ENCODE data around the gene PPIL6. TPM values are rescaled to one million over a fixed set of nuclear protein-coding genes. Genes with fewer than 3 reads are reported as not detected.

The PPIL6 gene
- polyA plus RNA-seq, 1 of the 3 experiments (the other 2 are of a cell fraction), result 1.1 TPM

GRCh38 chr6:109451376-109451775 is 10.9 kb upstream of the PPIL6 start:
- Histone ChIP-seq H4K20me1 (ENCODE audit: insufficient read depth) (no peaks in the 10 kb centered on the region), H3K36me3 (replicated peaks in 1 of 2; ENCODE audit: control insufficient read depth in 1 of 2, insufficient read depth in 2 of 2, low read length in 1 of 2) (peaks cover 10 to 29% of the 10 kb centered on the region in 2 experiments), H3K4me2 (no peak overlapping the region), H3F3A (replicated peaks; ENCODE audit: insufficient read depth) (no peaks in the 10 kb centered on the region), H3K9me2 (no peaks in the 10 kb centered on the region), H3K79me2 (ENCODE audit: insufficient read depth) (peaks cover 26% of the 10 kb centered on the region; the same call in 1 of the 2 replicates), H2AFZ (ENCODE audit: low read depth) (no peak overlapping the region), H3K27me3 (ENCODE audit: insufficient read depth) (no peaks in the 10 kb centered on the region), H3K4me3 (ENCODE audit: low read depth in 2 of 2, low read length in 1 of 2) (no peak overlapping the region), H3K9me3 (no peaks in the 10 kb centered on the region), H3K27ac (ENCODE audit: low read depth in 2 of 2, low read length in 1 of 2) (no peak overlapping the region), H3K4me1 (ENCODE audit: control insufficient read depth in 1 of 2, insufficient read depth in 2 of 2, low read depth in 1 of 2, low read length in 1 of 2) (peaks cover 0 to 18% of the 10 kb centered on the region in 2 experiments; a peak in 2 of 4 replicates), H3K9ac (no peak overlapping the region)
- TF ChIP-seq SMC3 (IDR thresholded peaks at IDR 0.05; ENCODE audit: low read depth, low read length) (no peak), RXRA (IDR thresholded peaks at IDR 0.05; ENCODE audit: borderline replicate concordance, low read depth) (no peak), PBX3 (IDR thresholded peaks at IDR 0.05) (no peak), EP300 (IDR thresholded peaks at IDR 0.05; ENCODE audit: borderline replicate concordance in 1 of 2, low read depth in 1 of 2, low read length in 1 of 2) (no peak), YY1 (IDR thresholded peaks at IDR 0.05; ENCODE audit: low read depth) (no peak), ELF1 (IDR thresholded peaks at IDR 0.05) (no peak), MXI1 (IDR thresholded peaks at IDR 0.05; ENCODE audit: low read depth, low read length) (no peak), REST (IDR thresholded peaks at IDR 0.05; ENCODE audit: low read depth, low read length) (no peak)
- WGBS (ENCODE audit: low lambda C conversion rate), result 100% methylated on average over 1 of the region's 7 CpGs
- POLR2A ChIA-PET, result interaction anchor here (1.6 kb wide), 1 partner anchor 10 kb away, joined by 5 read pairs; the partner anchor contains the start of gene SMPD2
- CTCF ChIA-PET, result interaction anchor here (0.6 to 5.9 kb wide), 3 partner anchors 10 to 918 kb away, joined by 3 to 47 read pairs (median 12); partner anchors contain the start of genes PPIL6 and SMPD2
- DNase-seq, result no peak

GRCh38 chr6:109450801-109451200 is 10.4 kb upstream of the PPIL6 start:
- Histone ChIP-seq H3F3A (replicated peaks; ENCODE audit: insufficient read depth) (no peaks in the 10 kb centered on the region), H3K79me2 (ENCODE audit: insufficient read depth) (peaks cover 21% of the 10 kb centered on the region; the same call in 1 of the 2 replicates), H3K9me3 (no peaks in the 10 kb centered on the region), H4K20me1 (ENCODE audit: insufficient read depth) (no peaks in the 10 kb centered on the region), H3K4me2 (no peak overlapping the region), H3K4me3 (ENCODE audit: low read depth in 2 of 2, low read length in 1 of 2) (no peak overlapping the region), H3K4me1 (ENCODE audit: control insufficient read depth in 1 of 2, insufficient read depth in 2 of 2, low read depth in 1 of 2, low read length in 1 of 2) (peaks cover 0 to 15% of the 10 kb centered on the region in 2 experiments; a peak in 1 of 4 replicates), H3K27me3 (ENCODE audit: insufficient read depth) (no peaks in the 10 kb centered on the region), H3K27ac (ENCODE audit: low read depth in 2 of 2, low read length in 1 of 2) (no peak overlapping the region), H3K36me3 (replicated peaks in 1 of 2; ENCODE audit: control insufficient read depth in 1 of 2, insufficient read depth in 2 of 2, low read length in 1 of 2) (peaks cover 10 to 35% of the 10 kb centered on the region in 2 experiments), H2AFZ (ENCODE audit: low read depth) (no peak overlapping the region), H3K9me2 (no peaks in the 10 kb centered on the region), H3K9ac (no peak overlapping the region)
- DNase-seq, result no peak
- CTCF ChIA-PET, result interaction anchor here (0.6 to 2.0 kb wide), 2 partner anchors 10 to 919 kb away, joined by 3 to 12 read pairs; partner anchors contain the start of genes PPIL6 and SMPD2
- WGBS (ENCODE audit: low lambda C conversion rate), result 94% methylated on average over 3 of the region's 3 CpGs
- TF ChIP-seq RCOR1 (IDR thresholded peaks at IDR 0.05; ENCODE audit: low read length), result no peak
- no peak for TF ChIP-seq MAX (IDR thresholded peaks at IDR 0.05; ENCODE audit: low read depth)
- no peak for TF ChIP-seq CTCF (IDR thresholded peaks at IDR 0.05)
- no peak for TF ChIP-seq SMC3 (IDR thresholded peaks at IDR 0.05; ENCODE audit: low read depth, low read length)
- TF ChIP-seq NFIC (IDR thresholded peaks at IDR 0.05; ENCODE audit: borderline replicate concordance), result 0 out of 2 replicates have a peak, but pooled peaks have one; percentile 5
- POLR2A ChIA-PET, result interaction anchor here (1.6 kb wide), 1 partner anchor 9 kb away, joined by 5 read pairs; the partner anchor contains the start of gene SMPD2
